Colonic mucosa (tissue), 4 donors: Measurements from ENCODE around the gene CNOT6. TPM values are rescaled to one million over a fixed set of nuclear protein-coding genes. Genes with fewer than 3 reads are reported as not detected.

Experiments used
- DNase-seq: peaks from one replicate; pipeline ENCODE4 v3.0.0-alpha.2; 2020
- H3K27ac ChIP-seq: fragments of 200-600 bp; one replicate; pipeline ENCODE4 v1.8.0; 2021
- H3K27me3 ChIP-seq: fragments of 200-600 bp; one replicate; pipeline ENCODE4 v1.8.0; 2021
- H3K36me3 ChIP-seq: fragments of 200-600 bp; one replicate; pipeline ENCODE4 v1.8.0; 2021
- H3K4me1 ChIP-seq: fragments of 200-600 bp; one replicate; pipeline ENCODE4 v1.8.0; 2021; ENCODE audit warnings: mild to moderate bottlenecking
- H3K4me3 ChIP-seq: fragments of 200-600 bp; one replicate; pipeline ENCODE4 v1.8.0; 2021
- H3K9ac ChIP-seq, 2 donors: one replicate each; pipeline ENCODE4 v1.7.0; 2013; ENCODE audit warnings: control low read depth in 2 of 2, low read depth in 2 of 2, low read length in 2 of 2
- H3K9me3 ChIP-seq: fragments of 200-600 bp; one replicate; pipeline ENCODE4 v1.8.0; 2021
- intact Hi-C: fragments of 100-400 bp; cut with DNase I; formaldehyde crosslinking; loops from one replicate; pipeline ENCODE4 v1.14.1; 2022
- total RNA-seq, 2 donors: library from RNA; stranded (reverse); fragmentation: NEBNext Ultra II Directional in 1 of 2; extraction: Animal tissue kit (Norgen Biotek cat#: 25700) in 1 of 2; gene quantifications; one replicate each; pipeline ENCODE4 v1.2.1, GENCODE V29; 2021
- TF ChIP-seq, protein P1 (sequence below): fragments of 200-600 bp; IDR thresholded peaks from one replicate; pipeline ENCODE4 v1.8.0; 2022; ENCODE audit warnings: antibody characterized with exemption, mild to moderate bottlenecking
- donor health status: healthy.
- donor health status: DM: no; HTN: no; CAD: no.
- donor health status: DM: no; HTN: no; CAD: no.

Gene CNOT6
- total RNA-seq, 2 donors from 2014 or later: 35.5 to 38.2 TPM

GRCh38 chr5:180596115-180596667 is 102.0 kb downstream of the CNOT6 start:
- intact Hi-C loops: no loop called here
- Histone ChIP-seq H3K9me3 (no peaks in the 10 kb centered on the region), H3K4me1 (no peaks in the 10 kb centered on the region), H3K4me3 (no peak overlapping the region), H3K27ac (no peak overlapping the region), H3K9ac (no peak overlapping the region), H3K36me3 (no peaks in the 10 kb centered on the region), H3K27me3 (peaks cover 12% of the 10 kb centered on the region)
- TF ChIP-seq, protein P1, sequence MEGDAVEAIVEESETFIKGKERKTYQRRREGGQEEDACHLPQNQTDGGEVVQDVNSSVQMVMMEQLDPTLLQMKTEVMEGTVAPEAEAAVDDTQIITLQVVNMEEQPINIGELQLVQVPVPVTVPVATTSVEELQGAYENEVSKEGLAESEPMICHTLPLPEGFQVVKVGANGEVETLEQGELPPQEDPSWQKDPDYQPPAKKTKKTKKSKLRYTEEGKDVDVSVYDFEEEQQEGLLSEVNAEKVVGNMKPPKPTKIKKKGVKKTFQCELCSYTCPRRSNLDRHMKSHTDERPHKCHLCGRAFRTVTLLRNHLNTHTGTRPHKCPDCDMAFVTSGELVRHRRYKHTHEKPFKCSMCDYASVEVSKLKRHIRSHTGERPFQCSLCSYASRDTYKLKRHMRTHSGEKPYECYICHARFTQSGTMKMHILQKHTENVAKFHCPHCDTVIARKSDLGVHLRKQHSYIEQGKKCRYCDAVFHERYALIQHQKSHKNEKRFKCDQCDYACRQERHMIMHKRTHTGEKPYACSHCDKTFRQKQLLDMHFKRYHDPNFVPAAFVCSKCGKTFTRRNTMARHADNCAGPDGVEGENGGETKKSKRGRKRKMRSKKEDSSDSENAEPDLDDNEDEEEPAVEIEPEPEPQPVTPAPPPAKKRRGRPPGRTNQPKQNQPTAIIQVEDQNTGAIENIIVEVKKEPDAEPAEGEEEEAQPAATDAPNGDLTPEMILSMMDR: no peak
- DNase-seq: no peak

GRCh38 chr5:180596668-180597231 is 102.6 kb downstream of the CNOT6 start:
- peaks cover 6% of the 10 kb centered on the region for H3K27me3 ChIP-seq
- H3K27ac ChIP-seq: no peak overlapping the region
- no peaks in the 10 kb centered on the region for H3K9me3 ChIP-seq
- H3K9ac ChIP-seq: no peak overlapping the region
- H3K36me3 ChIP-seq: no peaks in the 10 kb centered on the region
- TF ChIP-seq, protein P1: no peak
- intact Hi-C loops: no loop called here
- no peak for DNase-seq
- H3K4me3 ChIP-seq: no peak overlapping the region
- H3K4me1 ChIP-seq: no peaks in the 10 kb centered on the region

DNA sequence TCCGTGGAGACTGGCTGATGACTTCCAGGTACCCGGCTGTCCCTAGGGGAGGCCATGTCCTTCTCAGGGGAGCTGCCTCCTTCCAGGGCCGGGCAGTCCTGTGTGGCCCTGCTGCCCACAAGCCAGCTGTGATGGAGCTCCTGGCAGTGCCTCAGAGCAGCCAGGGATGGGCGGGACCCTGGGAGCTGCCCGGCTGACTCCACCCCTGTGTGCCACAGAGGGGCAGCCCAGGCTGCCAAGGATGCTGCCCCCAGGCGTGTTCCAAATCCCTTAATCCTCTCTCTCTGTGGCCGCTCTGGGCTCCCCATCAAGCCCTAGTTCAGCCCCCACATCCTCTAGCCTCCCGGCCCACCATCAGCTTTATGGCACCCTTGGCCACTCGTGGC is 104.1 kb downstream of the CNOT6 start:
- TF ChIP-seq, protein P1: no peak
- Histone ChIP-seq H3K9ac (no peak overlapping the region), H3K27ac (no peak overlapping the region), H3K27me3 (no peaks in the 10 kb centered on the region), H3K4me3 (no peak overlapping the region), H3K36me3 (no peaks in the 10 kb centered on the region), H3K4me1 (no peaks in the 10 kb centered on the region), H3K9me3 (no peaks in the 10 kb centered on the region)
- no peak for DNase-seq
- intact Hi-C loops: no loop called here

DNA sequence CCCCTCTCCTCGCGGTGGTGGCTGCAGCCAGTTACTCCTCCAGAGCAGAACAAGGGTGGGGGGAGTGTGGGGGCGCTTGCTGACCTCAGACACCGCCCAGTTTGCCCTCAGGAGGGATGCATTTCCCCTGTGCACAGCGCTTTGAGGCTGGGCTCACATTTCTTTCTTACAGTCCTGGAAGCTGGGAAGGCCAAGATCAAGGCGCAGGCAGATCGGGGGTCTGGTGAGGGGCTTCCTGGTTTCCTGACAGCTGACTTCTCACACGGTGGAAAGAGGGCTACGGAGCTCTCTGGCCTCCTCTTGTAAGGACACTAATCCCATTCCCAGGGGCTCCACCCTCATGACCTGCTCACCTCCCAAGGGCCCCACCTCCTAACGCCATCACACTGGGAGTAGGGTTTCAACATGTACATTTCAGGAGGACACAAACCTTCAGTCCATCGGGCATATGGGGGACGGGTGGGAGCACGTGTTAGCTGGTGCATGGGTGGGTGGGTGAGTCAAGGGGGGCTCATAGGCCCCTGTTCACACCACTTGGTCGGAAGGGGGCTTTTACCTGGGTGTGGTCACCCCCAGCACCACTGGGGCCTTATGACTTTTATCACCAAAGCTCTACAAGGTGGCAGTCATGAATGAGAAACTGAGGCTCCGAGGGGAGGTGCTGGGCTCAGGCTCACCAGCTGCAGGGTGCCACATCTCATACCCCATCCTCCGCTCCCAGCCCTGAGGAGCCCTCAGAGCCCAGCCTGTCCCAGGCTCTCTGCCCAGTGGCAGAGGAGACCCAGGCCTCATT is 104.8 kb downstream of the CNOT6 start:
- Histone ChIP-seq H3K9ac (no peak overlapping the region), H3K4me1 (no peaks in the 10 kb centered on the region), H3K36me3 (no peaks in the 10 kb centered on the region), H3K4me3 (no peak overlapping the region), H3K9me3 (no peaks in the 10 kb centered on the region), H3K27ac (no peak overlapping the region), H3K27me3 (no peaks in the 10 kb centered on the region)
- TF ChIP-seq, protein P1: no peak
- no peak for DNase-seq
- intact Hi-C loops: no loop called here

- intact Hi-C loops: no loop called here
- H3K4me3 ChIP-seq: no peak overlapping the region
- H3K27ac ChIP-seq: no peak overlapping the region
- no peak overlapping the region for H3K9ac ChIP-seq
- DNase-seq: no peak
- H3K4me1 ChIP-seq: no peaks in the 10 kb centered on the region
- H3K36me3 ChIP-seq: no peaks in the 10 kb centered on the region
- no peaks in the 10 kb centered on the region for H3K9me3 ChIP-seq
- TF ChIP-seq, protein P1: no peak
- H3K27me3 ChIP-seq: no peaks in the 10 kb centered on the region
These were observed 105.4 kb downstream of the CNOT6 start for GRCh38 chr5:180599590-180599914.
